H9 (cell line): ENCODE measurements around the gene FOLH1. TPM values are rescaled to one million over a fixed set of nuclear protein-coding genes. Genes with fewer than 3 reads are reported as not detected.
"Not testable (repeated sequence)": the region's sequence is repeated elsewhere in the genome, so short reads cannot be mapped to it uniquely, and the experiment has no call there.

Experiments used
- DNase-seq: peaks from one replicate; pipeline ENCODE4 v3.0.0-alpha.2; 2017
- H2AFZ ChIP-seq: one replicate; pipeline ENCODE4 v1.6.1; 2013; ENCODE audit warnings: mild to moderate bottlenecking, low read length, control low read depth, moderate library complexity
- H2AK5ac ChIP-seq: 2 replicates; pipeline ENCODE4 v1.6.1; 2013; ENCODE audit warnings: low read length, control low read depth, mixed read lengths; ENCODE audit not compliant: insufficient read length
- H2BK120ac ChIP-seq: one replicate; pipeline ENCODE4 v1.6.1; 2013; ENCODE audit warnings: low read depth, mild to moderate bottlenecking, low read length, control low read depth, inconsistent platforms; ENCODE audit not compliant: poor library complexity, severe bottlenecking
- H2BK12ac ChIP-seq: 2 replicates; pipeline ENCODE4 v1.6.1; 2013; ENCODE audit warnings: low read length, control low read depth, mixed read lengths, low read depth; ENCODE audit not compliant: insufficient read length
- H2BK15ac ChIP-seq: 2 replicates; pipeline ENCODE4 v1.6.1; 2013; ENCODE audit warnings: low read depth, low read length, control low read depth
- H2BK20ac ChIP-seq: one replicate; pipeline ENCODE4 v1.6.1; 2013; ENCODE audit warnings: low read depth, mild to moderate bottlenecking, low read length, control low read depth, inconsistent platforms; ENCODE audit not compliant: poor library complexity, severe bottlenecking
- H2BK5ac ChIP-seq: 2 replicates; pipeline ENCODE4 v1.6.1; 2013; ENCODE audit warnings: low read length, control low read depth, mixed read lengths; ENCODE audit not compliant: insufficient read length
- H3K14ac ChIP-seq: 2 replicates; pipeline ENCODE4 v1.6.1; 2013; ENCODE audit warnings: low read length, control low read depth; ENCODE audit not compliant: insufficient read depth
- H3K18ac ChIP-seq: 2 replicates; pipeline ENCODE4 v1.6.1; 2013; ENCODE audit warnings: low read depth, mild to moderate bottlenecking, mixed read lengths, low read length, control low read depth; ENCODE audit not compliant: insufficient read length
- H3K23ac ChIP-seq: 2 replicates; pipeline ENCODE4 v1.6.1; 2013; ENCODE audit warnings: low read length, control low read depth, mixed read lengths, low read depth; ENCODE audit not compliant: insufficient read length
- H3K23me2 ChIP-seq: 2 replicates; pipeline ENCODE4 v1.6.1; 2013; ENCODE audit warnings: low read depth, mild to moderate bottlenecking, mixed read lengths, low read length, control low read depth; ENCODE audit not compliant: insufficient read length, poor library complexity, severe bottlenecking
- H3K27ac ChIP-seq: 2 replicates; pipeline ENCODE4 v1.5.1; 2013; ENCODE audit warnings: low read length, control low read depth, mixed read lengths, low read depth; ENCODE audit not compliant: insufficient read length
- H3K27me3 ChIP-seq: 2 replicates; pipeline ENCODE4 v1.6.1; 2013; ENCODE audit warnings: low read length, control low read depth, inconsistent platforms; ENCODE audit not compliant: insufficient read depth
- H3K4ac ChIP-seq: 2 replicates; pipeline ENCODE4 v1.6.1; 2013; ENCODE audit warnings: low read depth, mild to moderate bottlenecking, control low read depth, inconsistent platforms, low read length, moderate library complexity
- H3K4me1 ChIP-seq: 2 replicates; pipeline ENCODE4 v1.6.1; 2013; ENCODE audit warnings: low read length, control low read depth, inconsistent platforms; ENCODE audit not compliant: insufficient read depth
- H3K4me2 ChIP-seq: 2 replicates; pipeline ENCODE4 v1.6.1; 2013; ENCODE audit warnings: low read length, control low read depth, mixed read lengths; ENCODE audit not compliant: insufficient read length, insufficient read depth
- H3K56ac ChIP-seq: 2 replicates; pipeline ENCODE4 v1.6.1; 2013; ENCODE audit warnings: low read depth, mild to moderate bottlenecking, mixed read lengths, low read length, control low read depth; ENCODE audit not compliant: insufficient read length
- H3K79me1 ChIP-seq: 2 replicates; pipeline ENCODE4 v1.6.1; 2013; ENCODE audit warnings: low read depth, mild to moderate bottlenecking, moderate library complexity, low read length, control low read depth, inconsistent platforms; ENCODE audit not compliant: insufficient read depth, poor library complexity, severe bottlenecking
- H3K79me2 ChIP-seq: 2 replicates; pipeline ENCODE4 v1.6.1; 2013; ENCODE audit warnings: low read length, control low read depth, inconsistent platforms; ENCODE audit not compliant: insufficient read depth
- H3K9ac ChIP-seq: 2 replicates; pipeline ENCODE4 v1.6.1; 2013; ENCODE audit warnings: low read length, control low read depth, mixed read lengths; ENCODE audit not compliant: insufficient read length; ENCODE audit errors: extremely low read depth
- H3K9me3 ChIP-seq: one replicate; pipeline ENCODE4 v1.6.1; 2013; ENCODE audit warnings: low read depth, low read length, inconsistent platforms; ENCODE audit not compliant: control insufficient read depth
- H3T11ph ChIP-seq: one replicate; pipeline ENCODE4 v1.6.1; 2013; ENCODE audit warnings: mild to moderate bottlenecking, low read length, control low read depth, inconsistent platforms
- H4K20me1 ChIP-seq: one replicate; pipeline ENCODE4 v1.6.1; 2013; ENCODE audit not compliant: control insufficient read depth, insufficient read length, insufficient read depth
- H4K5ac ChIP-seq: 2 replicates; pipeline ENCODE4 v1.6.1; 2013; ENCODE audit warnings: low read depth, mild to moderate bottlenecking, mixed read lengths, low read length, control low read depth; ENCODE audit not compliant: insufficient read length
- H4K8ac ChIP-seq: replicated peaks from 2 replicates; pipeline ENCODE4 v1.6.1; 2013; ENCODE audit warnings: low read length, control low read depth, mixed read lengths, low read depth; ENCODE audit not compliant: insufficient read length
- H4K91ac ChIP-seq: 2 replicates; pipeline ENCODE4 v1.6.1; 2013; ENCODE audit warnings: low read depth, mild to moderate bottlenecking, moderate library complexity, mixed read lengths, low read length, control low read depth; ENCODE audit not compliant: insufficient read length
- H3K27ac Mint-ChIP-seq, 3 experiments: 2 replicates in 2 of 3; 3 replicates in 1 of 3; pipeline ENCODE4 v1.8.0; 2020 to 2021; ENCODE audit warnings: mixed read lengths in 3 of 3, mild to moderate bottlenecking in 1 of 3, moderate library complexity in 1 of 3
- H3K27me3 Mint-ChIP-seq: 2 replicates; pipeline ENCODE4 v1.8.0; 2021; ENCODE audit warnings: low read depth, mild to moderate bottlenecking, moderate library complexity, mixed read lengths
- H3K36me3 Mint-ChIP-seq, 3 experiments: 2 replicates in 2 of 3; 3 replicates in 1 of 3; pipeline ENCODE4 v1.8.0; 2020 to 2021; ENCODE audit warnings: low read depth in 3 of 3, mixed read lengths in 3 of 3; ENCODE audit not compliant: insufficient read depth in 1 of 3
- H3K4me1 Mint-ChIP-seq, 2 experiments: 2 replicates each; pipeline ENCODE4 v1.8.0; 2020; ENCODE audit warnings: mixed read lengths in 2 of 2
- H3K4me3 Mint-ChIP-seq, 2 experiments: 2 replicates in 1 of 2; 3 replicates in 1 of 2; pipeline ENCODE4 v1.8.0; 2020 to 2021; ENCODE audit warnings: mild to moderate bottlenecking in 2 of 2, mixed read lengths in 2 of 2, moderate library complexity in 1 of 2
- H3K9me3 Mint-ChIP-seq, 2 experiments: 2 replicates in 1 of 2; 3 replicates in 1 of 2; pipeline ENCODE4 v1.8.0; 2020; ENCODE audit warnings: mild to moderate bottlenecking in 2 of 2, mixed read lengths in 2 of 2, moderate library complexity in 1 of 2
- WGBS: extraction: QIAGEN DNeasy Blood & Tissue Kit; methylation state at CpG from one replicate; pipeline ENCODE4 v1.1.7; 2013; ENCODE audit warnings: missing lambda C conversion rate, low lambda C conversion rate, mixed read lengths; ENCODE audit not compliant: insufficient read length; ENCODE audit errors: extremely low coverage; 5-methylcytosine and 5-hydroxymethylcytosine counted together
- total RNA-seq: library from RNA; stranded (reverse); gene quantifications from 2 replicates; pipeline ENCODE4 v1.2.1, GENCODE V29; 2021

FOLH1 gene
- total RNA-seq, 1 experiment from 2014 or later, result not detected

- not testable (repeated sequence) for H2BK12ac ChIP-seq, H2BK20ac ChIP-seq, H3K79me1 ChIP-seq, H3K9ac ChIP-seq, H3K18ac ChIP-seq, H3K27me3 Mint-ChIP-seq, H3K56ac ChIP-seq, H3K9me3 ChIP-seq, H3K27ac Mint-ChIP-seq, H3K4me3 Mint-ChIP-seq, H3K4me2 ChIP-seq, H4K20me1 ChIP-seq, H3T11ph ChIP-seq, H2BK120ac ChIP-seq, H3K4ac ChIP-seq, H3K4me1 ChIP-seq, H3K23ac ChIP-seq, H2AK5ac ChIP-seq, H2BK15ac ChIP-seq, H2BK5ac ChIP-seq, H4K8ac ChIP-seq, H3K79me2 ChIP-seq, H4K5ac ChIP-seq, H3K36me3 Mint-ChIP-seq, H3K27me3 ChIP-seq, H3K4me1 Mint-ChIP-seq, H2AFZ ChIP-seq, DNase-seq, H4K91ac ChIP-seq, H3K27ac ChIP-seq, H3K23me2 ChIP-seq, H3K14ac ChIP-seq
- WGBS, result no CpG with 5 or more reads among the region's 5 CpGs
- peaks cover 38 to 76% of the 10 kb centered on the region in 2 experiments for H3K9me3 Mint-ChIP-seq
Observed at GRCh38 chr11:49251212-49251611, 42.8 kb upstream of the FOLH1 start.

- not testable (repeated sequence) for H3K14ac ChIP-seq, H4K5ac ChIP-seq, H3K9me3 ChIP-seq, H4K8ac ChIP-seq, H3T11ph ChIP-seq, H3K27me3 Mint-ChIP-seq, H3K18ac ChIP-seq, H2AFZ ChIP-seq, H3K27ac Mint-ChIP-seq, H2BK120ac ChIP-seq, H2AK5ac ChIP-seq, H3K4me1 ChIP-seq, H3K36me3 Mint-ChIP-seq, H3K4me1 Mint-ChIP-seq, H2BK5ac ChIP-seq, H3K23me2 ChIP-seq, H4K91ac ChIP-seq, H4K20me1 ChIP-seq, H3K4ac ChIP-seq, H3K79me1 ChIP-seq, H3K4me2 ChIP-seq, H2BK12ac ChIP-seq, H3K4me3 Mint-ChIP-seq, H3K27ac ChIP-seq, H2BK15ac ChIP-seq, H3K23ac ChIP-seq, H3K27me3 ChIP-seq, H3K79me2 ChIP-seq, H2BK20ac ChIP-seq, H3K56ac ChIP-seq, DNase-seq, H3K9ac ChIP-seq
- H3K9me3 Mint-ChIP-seq, result peaks cover 37 to 75% of the 10 kb centered on the region in 2 experiments
- no CpG with 5 or more reads among the region's 5 CpGs for WGBS
Observed at GRCh38 chr11:49250398-49251115, 42.2 kb upstream of the FOLH1 start.
